BLaER1 treated with 17β-estradiol and CSF1 and Interleukin-3, amounts not matched to agents 10 nM and 100 nM (cell line): ENCODE data around the gene SGCA.

ENCODE experiments used
- H3K27ac ChIP-seq, 11 experiments: shearing (Covaris generic); formaldehyde crosslinking; 2 replicates each; pipeline ENCODE4 v1.8.1; 2022
- H3K27me3 ChIP-seq, 11 experiments: shearing (Covaris generic); formaldehyde crosslinking; 2 replicates each; pipeline ENCODE4 v1.8.1; 2022
- H3K36me3 ChIP-seq, 11 experiments: shearing (Covaris generic); formaldehyde crosslinking; 2 replicates each; pipeline ENCODE4 v1.8.1; 2022
- H3K4me1 ChIP-seq, 10 experiments: shearing (Covaris generic); formaldehyde crosslinking; 2 replicates each; pipeline ENCODE4 v1.8.1; 2022
- H3K4me2 ChIP-seq, 11 experiments: shearing (Covaris generic); formaldehyde crosslinking; 2 replicates each; pipeline ENCODE4 v1.8.1; 2022
- H3K4me3 ChIP-seq, 10 experiments: shearing (Covaris generic); formaldehyde crosslinking; 2 replicates each; pipeline ENCODE4 v1.8.1; 2022
- H3K9ac ChIP-seq, 11 experiments: shearing (Covaris generic); formaldehyde crosslinking; 2 replicates each; pipeline ENCODE4 v1.8.1; 2022
- H3K9me3 ChIP-seq, 11 experiments: shearing (Covaris generic); formaldehyde crosslinking; replicated peaks in 1 of 11; 2 replicates each; pipeline ENCODE4 v1.8.1; 2022
- H4K20me1 ChIP-seq, 11 experiments: shearing (Covaris generic); formaldehyde crosslinking; 2 replicates each; pipeline ENCODE4 v1.8.1; 2022
- Cebpa-rat ChIP-seq, 11 experiments: shearing (Covaris generic); IDR thresholded peaks; 2 replicates each; pipeline ENCODE4 v1.8.1; 2022

The SGCA gene

GRCh38 chr17:50180620-50181019 lies 14.8 kb downstream of the SGCA start:
- Histone ChIP-seq H3K9me3 (no peaks in the 10 kb centered on the region), H3K36me3 (no peaks in the 10 kb centered on the region), H3K9ac (peak overlapping the region in 4 of 11 experiments; percentile 26 to 58 (median 44); a peak in 6 of 22 replicates), H4K20me1 (no peaks in the 10 kb centered on the region; a peak in 1 of 22 replicates), H3K4me3 (no peak overlapping the region), H3K27ac (peak overlapping the region in 5 of 11 experiments; percentile 11 to 88 (median 86); a peak in 7 of 22 replicates), H3K27me3 (peaks cover 0 to 9% (median 0%) of the 10 kb centered on the region in 11 experiments; a peak in 3 of 22 replicates), H3K4me1 (peaks cover 50 to 88% (median 86%) of the 10 kb centered on the region in 10 experiments), H3K4me2 (peak overlapping the region in 9 of 11 experiments; percentile 62 to 99 (median 95); a peak in 16 of 22 replicates)
- TF ChIP-seq Cebpa-rat (IDR thresholded peaks at IDR 0.05): no peak

- Histone ChIP-seq H3K4me1 (peaks cover 50 to 93% (median 90%) of the 10 kb centered on the region in 10 experiments), H3K27me3 (peaks cover 0 to 9% (median 0%) of the 10 kb centered on the region in 11 experiments; a peak in 3 of 22 replicates), H3K36me3 (no peaks in the 10 kb centered on the region), H4K20me1 (no peaks in the 10 kb centered on the region; a peak in 1 of 22 replicates), H3K4me2 (peak overlapping the region; percentile 58 to 99 (median 93)), H3K9me3 (no peaks in the 10 kb centered on the region), H3K9ac (peak overlapping the region in 6 of 11 experiments; percentile 24 to 58 (median 42); a peak in 10 of 22 replicates), H3K27ac (peak overlapping the region in 7 of 11 experiments; percentile 11 to 88 (median 86); a peak in 13 of 22 replicates), H3K4me3 (no peak overlapping the region)
- TF ChIP-seq Cebpa-rat (IDR thresholded peaks at IDR 0.05): no peak
Measured at GRCh38 chr17:50181144-50181543, 15.3 kb downstream of the SGCA start.

DNA sequence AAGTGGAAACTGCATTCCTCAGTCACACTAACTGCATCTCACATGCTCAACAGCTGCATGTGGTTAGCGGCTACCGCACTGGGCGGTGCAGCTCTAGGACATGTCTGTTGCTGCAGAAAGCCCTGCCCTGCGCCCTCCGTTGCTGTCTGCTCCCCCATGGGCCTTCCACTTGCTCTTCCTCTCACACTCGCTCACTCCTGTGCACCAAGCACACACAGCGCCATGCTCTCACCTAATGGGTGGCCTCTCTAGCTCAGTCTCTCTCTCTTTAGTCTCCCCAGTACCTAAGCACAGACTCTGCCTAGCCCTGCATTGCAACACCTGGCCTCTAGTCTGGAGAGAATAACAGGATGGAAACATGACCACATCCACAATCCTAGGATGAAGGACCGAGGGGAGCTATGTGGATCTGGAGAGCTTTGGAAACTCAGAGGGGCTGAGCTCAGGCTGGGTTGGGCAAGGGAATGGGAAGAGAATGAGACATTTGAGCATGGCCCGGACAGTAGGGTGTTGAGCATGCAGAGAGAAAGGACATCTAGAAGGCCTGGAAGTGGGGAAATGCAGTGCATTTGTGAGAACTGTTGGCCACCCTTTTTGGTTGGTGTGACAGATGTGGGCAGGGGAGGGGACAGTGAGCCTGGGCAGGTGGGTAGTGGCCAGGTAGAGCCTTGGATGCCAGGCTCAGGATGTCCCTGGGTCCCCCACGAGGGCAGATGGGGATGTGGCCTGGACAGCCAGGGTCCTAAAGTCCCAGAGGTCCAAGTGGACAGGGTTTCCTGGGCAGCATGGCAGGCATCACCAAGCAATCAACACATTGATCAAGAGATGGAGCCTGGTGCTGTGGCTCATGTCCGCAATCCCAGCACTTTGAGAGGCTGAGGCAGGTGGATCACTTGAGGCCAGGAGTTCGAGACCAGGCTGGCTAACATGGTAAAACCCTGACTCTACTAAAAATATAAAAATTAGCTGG lies 16.1 kb downstream of the SGCA start:
- Histone ChIP-seq H3K4me1 (peaks cover 50 to 98% (median 90%) of the 10 kb centered on the region in 10 experiments), H3K27ac (peak overlapping the region in 7 of 11 experiments; percentile 49 to 88 (median 86); a peak in 14 of 22 replicates), H3K27me3 (peaks cover 0 to 9% (median 0%) of the 10 kb centered on the region in 11 experiments; a peak in 3 of 22 replicates), H3K9ac (peak overlapping the region in 7 of 11 experiments; percentile 3 to 55 (median 24); a peak in 5 of 22 replicates), H3K9me3 (no peaks in the 10 kb centered on the region), H3K4me3 (no peak overlapping the region), H3K36me3 (no peaks in the 10 kb centered on the region), H3K4me2 (peak overlapping the region; percentile 58 to 99 (median 93)), H4K20me1 (no peaks in the 10 kb centered on the region; a peak in 1 of 22 replicates)
- TF ChIP-seq Cebpa-rat (IDR thresholded peaks at IDR 0.05): no peak

- Histone ChIP-seq H3K36me3 (no peaks in the 10 kb centered on the region), H3K4me2 (peak overlapping the region; percentile 82 to 99 (median 93)), H4K20me1 (no peaks in the 10 kb centered on the region; a peak in 1 of 22 replicates), H3K9me3 (no peaks in the 10 kb centered on the region), H3K4me1 (peaks cover 46 to 93% (median 81%) of the 10 kb centered on the region in 10 experiments), H3K27me3 (peaks cover 0 to 9% (median 0%) of the 10 kb centered on the region in 11 experiments; a peak in 3 of 22 replicates), H3K4me3 (peak overlapping the region in 3 of 10 experiments; percentile 20 to 43 (median 21); a peak in 2 of 20 replicates), H3K27ac (peak overlapping the region in 9 of 11 experiments; percentile 30 to 89 (median 86); a peak in 18 of 22 replicates), H3K9ac (peak overlapping the region in 8 of 11 experiments; percentile 31 to 81 (median 73); a peak in 15 of 22 replicates)
- TF ChIP-seq Cebpa-rat (IDR thresholded peaks at IDR 0.05): no peak
Measured at GRCh38 chr17:50182783-50183420, 17.1 kb downstream of the SGCA start.

DNA sequence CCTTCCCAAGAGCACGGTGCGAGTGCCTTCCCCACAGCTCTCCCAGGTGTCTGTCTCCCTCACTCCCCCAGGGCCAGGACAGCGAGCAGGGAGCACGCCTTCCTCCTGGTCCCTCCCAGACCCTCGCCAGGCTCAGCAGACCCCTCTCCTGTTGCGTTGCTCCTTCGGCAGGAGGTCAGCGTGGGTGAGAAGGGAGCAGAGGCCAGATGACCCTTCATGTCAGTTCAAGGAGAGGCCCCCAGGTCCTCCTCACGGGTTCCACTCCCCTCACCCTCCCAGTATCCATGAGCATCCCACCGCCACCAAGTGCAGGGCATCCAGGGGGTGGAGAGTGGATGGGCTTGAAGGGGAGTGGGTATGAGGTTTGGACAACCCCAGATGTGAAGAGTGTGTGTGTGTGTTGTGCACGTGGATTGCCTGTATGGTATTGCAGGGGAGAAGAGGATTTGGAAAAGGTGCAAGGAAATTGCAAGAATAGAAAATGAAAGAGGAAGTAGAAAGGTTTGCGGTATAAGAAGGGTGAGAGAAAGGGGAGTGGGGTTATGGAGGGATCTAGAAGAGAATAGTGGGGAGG lies 17.7 kb downstream of the SGCA start:
- Histone ChIP-seq H3K9ac (peak overlapping the region in 9 of 11 experiments; percentile 40 to 81 (median 74); a peak in 17 of 22 replicates), H3K4me3 (peak overlapping the region in 6 of 10 experiments; percentile 21 to 43 (median 28); a peak in 7 of 20 replicates), H3K9me3 (no peaks in the 10 kb centered on the region), H4K20me1 (no peaks in the 10 kb centered on the region; a peak in 1 of 22 replicates), H3K27me3 (peaks cover 0 to 9% (median 0%) of the 10 kb centered on the region in 11 experiments; a peak in 3 of 22 replicates), H3K27ac (peak overlapping the region in 9 of 11 experiments; percentile 53 to 89 (median 86); a peak in 18 of 22 replicates), H3K36me3 (no peaks in the 10 kb centered on the region), H3K4me1 (peaks cover 40 to 87% (median 75%) of the 10 kb centered on the region in 10 experiments), H3K4me2 (peak overlapping the region; percentile 82 to 99 (median 93))
- peak in 7 of 11 experiments; percentile 20 to 79 (median 56); a peak in 11 of 22 replicates for TF ChIP-seq Cebpa-rat (IDR thresholded peaks at IDR 0.05)

DNA sequence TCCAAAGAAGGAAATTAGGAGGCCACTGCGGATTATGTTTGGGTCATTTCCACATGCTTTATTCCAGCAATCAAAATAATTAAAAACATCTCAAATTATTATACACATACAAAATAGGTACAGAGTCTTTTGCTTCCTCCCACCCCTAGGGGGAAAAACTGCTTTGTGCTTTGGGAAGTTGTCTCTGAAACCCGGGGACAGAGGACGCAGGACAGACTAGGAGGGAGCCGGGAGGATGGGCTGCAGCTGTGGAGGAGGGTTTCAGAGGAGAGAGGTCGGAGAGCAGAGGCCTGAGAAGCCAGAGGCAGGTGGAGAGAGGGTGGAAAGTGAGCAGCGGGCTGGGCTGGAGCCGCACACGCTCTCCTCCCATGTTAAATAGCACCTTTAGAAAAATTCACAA lies 18.3 kb downstream of the SGCA start:
- H3K4me1 ChIP-seq: peaks cover 37 to 82% (median 69%) of the 10 kb centered on the region in 10 experiments
- no peaks in the 10 kb centered on the region for H3K36me3 ChIP-seq
- peak overlapping the region in 7 of 10 experiments; percentile 11 to 43 (median 27); a peak in 9 of 20 replicates for H3K4me3 ChIP-seq
- TF ChIP-seq Cebpa-rat (IDR thresholded peaks at IDR 0.05): no peak; a peak in 1 of 22 replicates
- H4K20me1 ChIP-seq: no peaks in the 10 kb centered on the region; a peak in 1 of 22 replicates
- H3K27me3 ChIP-seq: peaks cover 0 to 9% (median 0%) of the 10 kb centered on the region in 11 experiments; a peak in 3 of 22 replicates
- peak overlapping the region in 9 of 11 experiments; percentile 40 to 81 (median 74); a peak in 17 of 22 replicates for H3K9ac ChIP-seq
- H3K4me2 ChIP-seq: peak overlapping the region; percentile 82 to 99 (median 93)
- H3K9me3 ChIP-seq: no peaks in the 10 kb centered on the region
- peak overlapping the region in 9 of 11 experiments; percentile 53 to 89 (median 86); a peak in 18 of 22 replicates for H3K27ac ChIP-seq

- Histone ChIP-seq H3K27ac (peak overlapping the region in 9 of 11 experiments; percentile 47 to 89 (median 86); a peak in 18 of 22 replicates), H3K36me3 (no peaks in the 10 kb centered on the region), H3K4me3 (peak overlapping the region in 1 of 10 experiments; percentile 16; a peak in 1 of 20 replicates), H3K9me3 (no peaks in the 10 kb centered on the region), H3K4me2 (peak overlapping the region; percentile 68 to 99 (median 93)), H3K4me1 (peaks cover 37 to 74% (median 62%) of the 10 kb centered on the region in 10 experiments), H3K27me3 (peaks cover 0 to 9% (median 0%) of the 10 kb centered on the region in 11 experiments; a peak in 4 of 22 replicates), H4K20me1 (no peaks in the 10 kb centered on the region), H3K9ac (peak overlapping the region in 8 of 11 experiments; percentile 61 to 81 (median 74); a peak in 16 of 22 replicates)
- TF ChIP-seq Cebpa-rat (IDR thresholded peaks at IDR 0.05): peak in 3 of 11 experiments; percentile 18 to 67 (median 18); a peak in 2 of 22 replicates
Measured at GRCh38 chr17:50184611-50185398, 19.0 kb downstream of the SGCA start.
